Stimulated activated CD4-positive, alpha-beta T cell treated with anti-CD3 and anti-CD28 coated beads, Interleukin-2, amount 100 ng/mL, for 4 hours (primary cell): ENCODE results near the gene CABCOCO1.

Source experiments
- DNase-seq: peaks from one replicate; pipeline ENCODE4 v3.0.0-alpha.2; 2020; ENCODE audit warnings: low read depth

Gene CABCOCO1, protein sequence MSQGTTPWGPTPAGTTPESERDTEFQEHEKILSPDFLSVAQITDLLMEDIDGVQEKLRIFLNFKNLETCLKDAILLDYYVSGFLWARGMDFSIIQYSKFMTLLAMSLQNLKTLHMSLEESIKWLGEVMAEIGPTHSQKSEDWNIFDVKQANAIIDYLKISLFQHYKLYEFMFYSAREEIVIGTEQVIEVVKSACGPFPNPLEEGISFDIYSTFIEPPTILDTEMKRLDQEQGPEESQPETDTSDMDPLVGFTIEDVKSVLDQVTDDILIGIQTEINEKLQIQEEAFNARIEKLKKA

DNA sequence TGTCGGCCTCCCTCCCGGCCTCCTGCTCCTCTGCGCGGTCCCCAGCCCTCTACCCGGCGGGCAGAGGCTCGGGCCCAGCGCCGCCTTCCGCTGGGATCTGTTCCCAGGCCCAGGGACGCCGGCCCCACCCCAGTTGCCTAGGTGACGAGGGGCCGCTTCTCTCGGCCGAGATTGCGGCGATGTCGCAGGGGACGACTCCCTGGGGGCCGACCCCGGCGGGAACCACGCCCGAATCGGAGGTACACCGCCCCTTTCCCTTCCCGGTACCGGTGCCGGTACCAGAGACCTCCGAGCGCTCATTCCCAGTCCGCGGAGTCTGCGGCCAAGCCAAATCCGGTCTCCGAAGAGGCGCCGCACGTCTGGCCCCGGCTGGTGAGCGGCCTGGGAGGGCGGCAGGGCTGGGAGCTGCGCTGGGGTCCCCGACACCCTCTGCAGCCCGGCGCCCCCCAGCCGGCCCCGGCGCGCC lies at the start of gene CABCOCO1:
TSS of gene CABCOCO1 (plus strand) at position 136 of the 466 bp plus-strand sequence. CDS start at position 180, 44 bp downstream.
- DNase-seq: no peak

DNA sequence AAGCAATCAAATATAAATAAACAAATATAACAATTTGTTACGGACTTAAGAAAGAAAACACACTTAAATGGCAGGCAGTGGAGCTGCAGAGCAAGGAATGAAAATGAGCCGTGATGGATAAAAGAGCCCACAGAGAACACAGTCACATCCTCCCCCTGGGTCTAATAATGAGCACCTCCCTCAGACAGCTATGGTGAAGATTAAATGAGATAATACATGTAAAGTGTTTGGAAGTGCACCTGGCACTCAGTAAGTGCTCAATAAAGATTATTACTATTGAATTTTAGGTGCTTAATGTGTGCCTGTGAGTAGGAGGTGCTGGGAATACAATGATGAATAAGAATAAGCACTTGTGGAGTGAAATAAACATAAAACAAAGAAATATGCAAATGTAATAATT lies 49.1 kb upstream of the CABCOCO1 start:
- DNase-seq: no peak

DNA sequence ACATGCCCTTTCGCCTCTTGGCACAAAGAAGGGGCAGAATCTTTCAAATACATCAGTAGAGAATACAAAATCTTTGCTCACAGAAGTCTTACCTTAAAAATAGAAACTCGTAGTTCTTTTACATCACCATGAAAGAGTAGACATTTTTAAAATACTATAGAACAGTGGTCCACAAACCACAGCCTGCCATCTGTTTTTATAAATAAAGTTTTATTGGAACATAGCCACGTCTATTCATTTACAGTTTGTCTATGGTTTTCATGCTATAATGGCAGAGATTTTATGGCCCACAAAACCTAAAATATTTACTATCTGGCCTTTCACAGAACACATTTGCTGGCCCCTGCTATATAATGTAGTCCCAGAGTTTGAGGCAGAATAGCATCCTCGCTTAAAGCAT lies 46.1 kb upstream of the CABCOCO1 start:
- no peak for DNase-seq

DNA sequence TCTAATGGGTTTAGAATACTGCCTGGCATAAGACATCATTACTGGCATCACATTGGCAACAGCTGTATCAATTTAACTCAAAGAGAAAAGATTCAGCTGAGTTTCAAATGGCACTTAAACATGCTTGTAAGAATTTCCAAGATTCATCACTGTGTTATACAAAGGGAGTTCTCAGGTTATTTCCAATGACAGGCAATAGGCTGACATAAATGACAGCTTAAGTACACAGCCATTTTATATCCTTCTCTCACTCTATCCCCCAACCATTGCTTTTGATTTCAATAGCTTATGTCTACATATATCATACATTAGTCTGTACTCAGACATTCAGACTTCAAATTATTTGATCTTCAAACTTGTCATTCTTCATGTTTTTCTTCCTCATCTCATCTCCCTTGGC lies 45.5 kb upstream of the CABCOCO1 start:
- DNase-seq: no peak

DNA sequence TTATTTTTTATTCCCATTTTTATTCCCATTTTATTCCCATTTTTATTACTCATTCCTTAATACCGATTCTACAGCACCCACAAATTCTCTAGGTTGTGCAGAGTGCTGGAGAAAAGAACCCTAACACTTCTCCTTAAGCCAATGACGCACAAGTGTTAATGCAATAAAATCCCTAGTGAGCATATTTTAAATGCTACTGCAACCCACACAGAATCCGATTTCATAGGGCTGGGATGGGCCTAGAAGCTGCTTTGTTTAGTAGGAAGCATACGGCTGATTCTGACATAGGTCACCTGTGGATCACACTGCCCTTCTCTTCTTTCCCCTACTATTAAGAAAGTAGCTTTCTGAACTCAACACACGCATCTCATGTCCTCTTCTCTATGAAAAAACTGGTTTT lies 45.1 kb upstream of the CABCOCO1 start:
- no peak for DNase-seq

DNA sequence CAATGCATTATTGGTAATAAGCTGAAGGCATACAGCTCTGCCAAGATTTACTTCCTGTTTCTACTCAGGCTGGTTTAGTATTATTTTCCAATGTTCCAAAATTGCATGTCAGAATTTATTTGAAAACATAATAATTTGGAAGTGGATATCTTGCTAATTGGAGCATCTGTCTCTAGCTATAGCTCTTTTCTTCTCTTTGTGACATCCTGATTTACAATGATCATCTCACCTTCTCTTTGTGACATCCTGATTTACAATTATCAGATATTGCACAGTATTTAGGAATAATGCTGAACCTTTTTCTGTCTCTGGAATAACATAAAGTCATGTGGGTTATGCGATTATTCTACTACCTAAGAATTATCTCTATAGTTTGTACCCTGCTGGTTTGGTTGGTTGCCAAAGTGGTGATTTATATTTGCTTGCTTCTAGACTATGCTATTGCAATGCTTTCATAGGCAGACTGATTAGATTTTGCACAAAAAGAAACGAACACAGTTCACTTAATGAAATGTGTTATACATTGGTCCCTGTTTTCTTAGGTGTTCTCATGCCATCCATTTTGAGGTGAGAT lies 44.3 kb upstream of the CABCOCO1 start:
- no peak for DNase-seq

DNA sequence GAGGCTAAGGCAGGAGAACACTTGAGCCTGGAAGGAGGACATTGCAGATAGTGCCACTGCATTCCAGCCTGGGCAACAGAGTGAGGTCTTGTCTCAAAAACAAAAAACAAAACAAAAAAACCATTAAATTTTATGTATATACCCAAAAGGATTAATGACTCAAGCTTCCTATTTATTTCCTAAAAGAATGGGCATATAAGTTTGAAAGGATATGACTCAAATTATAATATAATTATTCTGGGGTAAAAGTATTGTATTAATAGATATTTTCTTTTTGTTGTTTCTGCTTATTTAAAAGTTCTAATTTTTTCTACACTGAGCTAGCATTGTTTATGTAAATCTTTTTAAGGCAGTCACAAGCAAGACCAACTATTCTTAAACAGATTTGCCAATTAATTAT lies 42.2 kb upstream of the CABCOCO1 start:
- no peak for DNase-seq

DNA sequence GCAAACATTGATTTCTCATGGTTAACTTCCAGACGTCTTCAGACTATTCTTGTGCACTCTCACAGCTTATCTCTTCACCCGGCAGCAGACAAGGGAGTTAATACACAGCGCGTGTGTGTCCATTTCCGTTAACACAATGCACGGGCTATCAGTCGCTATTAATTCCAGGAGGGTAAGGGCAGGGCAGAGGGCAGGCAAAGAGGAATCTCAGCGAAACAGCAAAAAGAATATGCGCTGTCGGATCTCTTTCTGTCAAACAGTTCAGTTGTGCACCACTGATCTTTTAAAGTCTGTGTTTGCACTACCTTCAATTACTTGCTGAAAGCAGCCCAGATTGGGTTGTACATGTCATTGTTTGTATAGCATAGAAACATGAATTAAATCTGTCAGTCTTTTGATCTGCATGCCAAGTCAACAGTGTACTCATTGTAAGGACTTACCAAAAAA lies 41.1 kb upstream of the CABCOCO1 start:
- no peak for DNase-seq

DNA sequence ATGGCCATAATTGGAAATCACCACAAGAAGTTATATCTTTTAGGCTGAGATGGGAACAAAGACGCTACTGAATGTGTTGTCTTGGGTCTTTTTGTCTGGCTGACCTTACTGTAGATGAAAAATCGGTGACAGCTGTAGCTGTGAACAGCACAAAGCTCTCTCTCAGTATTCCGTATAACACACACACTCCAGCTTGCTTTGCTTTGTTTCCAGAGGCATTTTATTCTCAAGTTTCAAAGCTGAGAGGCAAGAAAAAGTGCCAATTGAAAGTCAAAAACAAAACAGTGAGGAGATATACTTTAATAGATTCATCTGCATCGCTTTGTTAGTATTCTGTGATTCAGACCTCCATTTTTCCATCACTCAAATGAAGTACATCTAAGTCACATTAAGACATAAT lies 39.6 kb upstream of the CABCOCO1 start:
- no peak for DNase-seq

DNA sequence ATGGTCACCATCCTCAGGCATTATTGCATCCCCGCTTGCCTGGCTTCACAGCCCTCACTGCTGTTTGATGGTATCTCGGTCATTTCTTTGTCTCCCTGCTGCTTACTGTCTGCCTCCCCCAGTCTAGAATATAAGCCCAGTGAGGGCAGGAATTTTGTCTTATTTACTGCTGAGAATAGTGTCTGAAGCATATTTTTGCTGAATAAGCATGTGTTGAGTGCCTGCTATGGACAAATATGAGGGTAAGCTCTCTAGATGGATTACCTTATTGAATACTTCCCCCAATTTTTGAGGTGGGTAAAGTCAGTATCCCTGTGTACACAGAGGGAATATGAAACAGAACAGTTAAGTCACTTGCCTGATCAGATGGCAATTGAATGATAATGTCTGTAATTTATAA lies 36.5 kb upstream of the CABCOCO1 start:
- DNase-seq: no peak

DNA sequence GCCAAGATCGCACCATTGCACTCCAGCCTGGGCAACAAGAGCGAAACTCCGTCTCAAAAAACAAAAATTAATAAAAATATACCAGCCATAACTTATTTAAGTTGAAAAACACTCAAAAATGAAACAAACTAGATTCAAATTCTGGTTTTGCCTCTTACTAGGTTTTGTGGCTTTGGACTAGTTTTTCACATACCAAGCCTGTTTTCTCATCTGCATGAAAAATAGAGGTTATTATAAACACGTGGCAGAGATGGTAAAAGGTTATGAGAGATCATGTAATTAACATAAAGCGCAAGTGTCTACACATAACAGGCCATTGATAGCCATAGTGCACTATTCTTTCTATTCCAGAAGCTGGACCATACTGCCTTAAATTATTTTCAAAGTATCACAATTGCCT lies 35.5 kb upstream of the CABCOCO1 start:
- DNase-seq: no peak

DNA sequence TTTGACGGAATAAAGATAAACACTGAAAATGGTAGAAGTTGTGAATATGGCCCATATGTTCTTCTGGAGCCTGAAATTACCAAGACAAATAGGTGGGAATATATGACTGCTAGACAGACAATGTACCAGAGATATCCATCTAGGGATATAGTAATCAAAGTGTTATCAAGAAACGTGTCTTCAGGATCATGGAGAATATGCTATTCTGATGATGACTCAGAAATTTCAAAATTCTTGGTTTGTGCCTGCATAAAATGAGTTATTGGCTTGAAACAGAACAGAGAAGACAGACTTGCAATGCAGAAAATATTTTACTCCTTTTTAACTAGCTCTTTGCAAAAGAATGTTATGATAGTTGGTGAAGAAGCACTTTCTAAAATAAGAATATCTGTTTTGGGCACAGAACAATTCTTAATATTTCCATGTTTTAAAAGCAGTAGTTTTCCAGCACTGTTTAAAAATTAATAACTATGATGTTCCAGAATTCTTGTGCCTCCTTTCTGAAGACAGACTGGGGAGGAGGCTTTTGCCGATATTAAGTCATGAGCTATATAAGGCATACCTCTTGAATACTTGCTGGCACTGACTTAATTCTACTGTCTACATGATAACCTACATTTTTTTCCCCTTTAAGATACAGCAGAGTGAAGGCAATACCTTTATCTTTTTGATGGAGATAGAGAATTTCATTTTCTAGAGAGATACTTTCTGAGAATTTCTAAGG lies 34.4 kb upstream of the CABCOCO1 start:
- DNase-seq: no peak

DNA sequence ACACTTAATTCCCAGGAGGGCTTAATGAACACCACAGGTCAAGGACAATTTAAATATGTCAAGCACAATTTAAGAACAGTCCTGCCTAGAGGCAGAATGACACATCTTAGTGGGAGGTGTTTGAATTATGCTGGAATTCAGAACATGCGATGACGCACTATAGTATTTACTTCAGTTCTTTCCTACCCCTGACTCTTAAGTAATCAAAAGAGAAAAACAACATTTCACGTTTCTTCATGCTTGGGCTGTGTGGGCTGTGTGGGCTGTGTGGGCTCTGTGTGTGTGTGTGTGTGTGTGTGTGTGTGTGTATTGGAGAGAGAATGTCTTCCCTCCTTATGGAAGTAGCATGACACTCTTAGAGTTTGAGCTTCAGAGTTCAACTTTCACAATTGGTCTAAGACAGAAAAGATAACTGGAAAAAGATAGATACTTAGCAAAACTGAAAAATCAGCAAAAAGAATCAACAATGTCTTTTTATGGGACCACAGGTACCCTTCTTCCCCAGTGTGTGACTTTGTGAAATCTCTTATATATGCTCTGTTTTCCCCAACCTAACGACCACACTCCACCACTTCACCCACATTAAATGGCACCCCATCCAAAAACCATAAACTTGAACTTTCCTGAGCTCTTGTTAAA lies 33.7 kb upstream of the CABCOCO1 start:
- no peak for DNase-seq

DNA sequence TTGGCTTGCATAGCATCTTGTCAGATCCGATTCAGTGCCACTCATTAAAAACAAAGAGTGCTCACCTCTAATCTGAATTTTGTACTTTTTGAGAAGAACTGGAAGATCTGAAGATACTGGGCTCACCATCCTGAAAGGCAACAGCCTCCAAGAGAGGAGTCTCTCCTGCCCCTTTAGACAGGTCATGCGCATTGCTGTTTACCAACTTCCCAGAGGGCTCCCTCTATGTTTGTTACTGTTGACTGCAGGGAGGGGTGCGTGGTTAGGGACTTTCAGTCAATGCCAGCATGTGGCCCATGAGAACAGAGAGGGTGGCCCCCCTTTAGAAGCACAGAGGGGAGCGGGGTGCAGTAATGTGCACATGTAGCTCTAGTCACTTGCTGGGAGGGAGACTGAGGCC lies 33.2 kb upstream of the CABCOCO1 start:
- DNase-seq: no peak

DNA sequence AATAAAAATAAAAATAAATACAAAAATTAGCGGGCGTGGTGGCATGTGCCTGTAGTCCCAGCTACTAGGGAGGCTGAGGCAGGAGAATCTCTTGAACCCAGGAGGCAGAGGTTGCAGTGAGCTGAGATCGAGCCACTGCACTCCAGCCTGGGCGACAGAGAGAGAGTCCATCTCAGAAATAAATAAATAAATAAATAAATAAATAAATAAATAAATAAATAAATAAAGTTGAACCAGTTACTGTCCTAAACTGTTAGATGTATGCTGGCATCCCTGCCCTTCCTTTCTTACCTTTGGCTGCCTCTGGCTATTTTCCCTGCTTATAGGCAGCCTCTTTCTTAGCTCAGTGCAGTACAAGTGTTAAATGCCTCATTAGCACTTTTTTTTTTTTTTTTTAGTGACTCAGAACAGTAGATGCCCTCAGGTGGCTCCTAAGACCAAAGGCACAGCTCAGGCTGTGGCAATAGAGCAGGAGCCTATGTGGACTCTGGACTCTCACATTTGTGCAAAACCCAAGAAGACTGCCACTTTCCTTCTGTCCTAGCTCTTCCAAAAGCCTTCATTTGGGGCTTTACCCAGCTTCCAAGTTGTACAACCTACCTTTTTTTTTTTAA lies 30.6 kb upstream of the CABCOCO1 start:
- no peak for DNase-seq

DNA sequence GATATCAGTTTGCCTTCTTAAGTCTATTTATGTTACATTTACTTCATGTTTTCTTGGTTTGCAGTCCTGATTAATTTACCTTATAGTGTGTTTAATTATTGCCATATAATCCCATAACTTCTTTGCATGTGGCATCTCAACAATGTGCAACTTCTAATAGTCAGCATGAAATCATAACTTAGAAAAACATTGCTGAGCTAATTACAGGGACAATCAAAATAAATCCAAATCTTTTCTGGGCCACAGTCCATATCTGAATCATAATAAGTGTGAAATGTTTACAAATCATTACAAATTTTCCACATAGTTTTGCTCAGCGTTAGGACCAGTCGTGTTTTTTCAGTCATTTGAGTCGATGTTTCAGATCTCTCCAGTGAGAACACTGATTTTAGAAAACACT lies 29.1 kb upstream of the CABCOCO1 start:
- DNase-seq: no peak

DNA sequence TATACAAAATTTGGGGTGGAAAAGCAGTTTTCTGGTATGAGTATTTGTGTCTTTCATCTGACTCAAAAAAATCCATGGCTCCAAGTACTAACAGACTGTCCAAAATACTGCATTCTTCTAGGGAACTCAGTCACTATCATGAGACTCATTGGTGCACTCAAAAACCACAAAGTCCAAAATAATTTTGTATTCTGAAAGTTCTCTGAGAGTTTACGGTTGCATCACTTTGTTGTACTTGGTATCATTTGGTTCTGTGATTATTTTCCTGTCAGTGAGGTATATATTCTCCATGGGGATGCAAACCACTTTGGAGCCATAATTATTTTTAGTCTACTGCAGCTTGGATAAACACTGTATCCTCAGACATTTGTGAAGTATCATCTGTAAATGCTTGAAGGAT lies 28.0 kb upstream of the CABCOCO1 start:
- no peak for DNase-seq

DNA sequence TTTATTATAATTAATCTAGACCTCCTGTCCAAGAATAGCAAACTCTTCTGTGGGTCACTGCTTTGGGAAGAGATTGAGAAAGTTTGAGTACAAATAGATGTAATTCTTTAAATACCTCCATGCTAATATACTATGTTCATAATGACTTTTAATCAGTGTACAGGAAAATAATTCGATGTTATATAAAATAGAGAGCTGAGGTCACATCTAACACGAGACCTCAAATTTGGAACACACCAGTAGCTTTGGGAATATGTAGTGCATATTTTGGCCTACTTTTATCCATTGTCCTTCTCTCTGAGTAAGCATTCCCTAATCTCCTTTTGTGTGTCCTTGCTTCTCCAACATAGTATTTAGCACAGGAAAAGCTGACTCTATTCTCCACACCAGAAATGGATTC lies 27.3 kb upstream of the CABCOCO1 start:
- no peak for DNase-seq

DNA sequence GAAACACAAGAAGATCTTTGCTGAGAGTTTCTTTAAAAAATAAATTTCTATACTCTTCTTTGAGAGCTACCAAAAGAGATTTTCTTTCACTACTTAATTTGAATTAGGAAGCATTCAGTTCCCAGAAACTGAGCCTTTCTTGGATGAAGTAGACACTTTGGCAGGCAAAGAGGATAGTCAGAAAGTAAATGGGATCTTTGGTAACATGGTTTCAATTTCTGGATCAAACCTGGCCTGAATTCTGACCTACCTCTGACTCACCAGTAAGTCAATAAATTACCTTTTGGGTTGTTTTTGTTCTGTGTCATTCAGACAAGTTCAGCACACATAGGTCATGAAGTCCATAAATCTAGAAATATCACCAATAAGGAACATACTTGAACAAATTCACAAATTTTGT lies 26.8 kb upstream of the CABCOCO1 start:
- DNase-seq: no peak

DNA sequence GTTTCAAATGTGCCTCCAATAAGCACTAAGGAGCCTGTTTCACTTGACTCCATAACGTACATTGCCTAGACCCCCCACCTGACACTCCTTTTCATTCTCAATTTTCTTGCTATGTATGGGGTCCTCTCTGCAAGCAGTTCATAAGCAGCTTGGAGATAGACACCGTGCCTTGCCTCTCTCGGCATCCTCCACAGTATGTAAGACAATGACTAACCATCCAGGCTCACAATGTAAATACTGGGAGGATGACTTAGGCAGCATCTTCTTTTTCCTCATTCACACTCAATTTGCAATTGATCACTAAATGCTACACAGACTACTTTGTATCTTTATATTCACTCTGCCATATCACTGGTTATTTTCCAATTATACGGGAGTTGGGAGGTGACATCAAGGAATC lies 22.8 kb upstream of the CABCOCO1 start:
- DNase-seq: no peak

DNA sequence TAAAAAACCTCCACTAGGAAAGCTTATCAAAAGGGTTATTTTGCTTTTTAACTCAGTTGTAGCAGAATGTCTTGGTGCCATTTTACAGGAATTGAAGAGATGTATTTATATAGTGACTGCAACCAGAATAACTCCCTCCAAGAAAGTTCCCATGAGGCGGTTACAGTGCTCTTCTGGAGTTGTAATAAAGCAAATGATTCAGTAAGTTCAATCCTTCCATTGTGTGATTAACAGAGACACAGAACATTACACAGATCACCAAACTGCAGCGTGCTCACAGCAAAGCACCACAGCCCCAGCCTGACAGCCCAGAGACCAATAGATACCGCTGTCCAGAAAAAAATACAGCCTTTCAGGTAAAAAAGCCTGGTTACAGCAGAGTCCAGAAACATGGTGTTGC lies 21.9 kb upstream of the CABCOCO1 start:
- no peak for DNase-seq

DNA sequence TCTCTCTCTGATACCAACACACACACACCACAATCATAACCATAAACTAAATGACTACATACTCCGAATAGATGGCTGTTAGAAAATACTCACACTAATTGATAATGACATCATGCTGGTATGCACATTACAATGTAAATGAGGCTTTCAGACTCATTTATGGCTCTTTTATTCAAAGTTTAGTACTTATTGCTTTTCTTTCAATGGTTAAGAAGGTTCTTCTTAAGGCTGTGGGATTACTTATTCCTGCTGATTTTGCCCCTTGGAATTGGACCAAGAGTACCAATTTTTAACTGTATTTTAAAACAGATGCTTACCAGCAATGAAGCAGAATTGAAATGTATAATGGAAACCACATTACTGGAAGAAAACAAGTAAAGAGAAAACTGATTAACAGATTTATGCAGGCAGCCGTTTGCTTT lies 20.6 kb upstream of the CABCOCO1 start:
- no peak for DNase-seq
